ENCODE results near the gene KRTAP10-4. TPM values are rescaled to one million over a fixed set of nuclear protein-coding genes. Genes with fewer than 3 reads are reported as not detected.

KRTAP10-4 gene
- total RNA-seq, 4 donors from 2014 or later = not detected

DNA sequence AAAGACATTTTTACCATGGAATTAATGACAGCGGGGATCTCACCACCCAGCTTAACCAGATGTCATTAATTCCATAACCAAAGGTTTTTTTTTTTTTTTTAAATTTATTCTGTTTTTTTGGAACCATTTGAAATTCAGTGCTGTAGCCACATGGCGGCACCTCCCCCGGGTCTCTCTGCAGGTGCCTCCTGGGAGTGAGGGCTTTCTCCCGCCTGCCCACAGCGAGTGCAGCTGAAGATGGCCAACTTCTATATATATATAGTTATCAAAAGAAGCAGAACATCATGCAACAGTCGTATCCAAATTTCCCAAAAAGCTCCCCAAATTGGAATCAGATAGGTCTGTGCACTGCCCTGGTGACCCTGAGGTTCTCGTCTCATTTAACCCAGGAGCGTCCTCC is 41.9 kb downstream of the KRTAP10-4 start:
- WGBS, 2 donors = 77 to 78% methylated on average over 8 of the region's 8 CpGs
- Histone ChIP-seq H3K9me3 (peaks cover 0 to 32% (median 2%) of the 10 kb centered on the region in 4 donors), H3K27ac (no peak overlapping the region), H3K36me3 (no peaks in the 10 kb centered on the region), H3K4me3 (no peak overlapping the region), H3K27me3 (no peaks in the 10 kb centered on the region), H3K4me1 (no peaks in the 10 kb centered on the region)
- DNase-seq (ENCODE audit: low spot score in 2 of 2) = no peak
- TF ChIP-seq, protein P1, sequence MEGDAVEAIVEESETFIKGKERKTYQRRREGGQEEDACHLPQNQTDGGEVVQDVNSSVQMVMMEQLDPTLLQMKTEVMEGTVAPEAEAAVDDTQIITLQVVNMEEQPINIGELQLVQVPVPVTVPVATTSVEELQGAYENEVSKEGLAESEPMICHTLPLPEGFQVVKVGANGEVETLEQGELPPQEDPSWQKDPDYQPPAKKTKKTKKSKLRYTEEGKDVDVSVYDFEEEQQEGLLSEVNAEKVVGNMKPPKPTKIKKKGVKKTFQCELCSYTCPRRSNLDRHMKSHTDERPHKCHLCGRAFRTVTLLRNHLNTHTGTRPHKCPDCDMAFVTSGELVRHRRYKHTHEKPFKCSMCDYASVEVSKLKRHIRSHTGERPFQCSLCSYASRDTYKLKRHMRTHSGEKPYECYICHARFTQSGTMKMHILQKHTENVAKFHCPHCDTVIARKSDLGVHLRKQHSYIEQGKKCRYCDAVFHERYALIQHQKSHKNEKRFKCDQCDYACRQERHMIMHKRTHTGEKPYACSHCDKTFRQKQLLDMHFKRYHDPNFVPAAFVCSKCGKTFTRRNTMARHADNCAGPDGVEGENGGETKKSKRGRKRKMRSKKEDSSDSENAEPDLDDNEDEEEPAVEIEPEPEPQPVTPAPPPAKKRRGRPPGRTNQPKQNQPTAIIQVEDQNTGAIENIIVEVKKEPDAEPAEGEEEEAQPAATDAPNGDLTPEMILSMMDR (IDR thresholded peaks at IDR 0.05) = no peak
- TF ChIP-seq EP300 (IDR thresholded peaks at IDR 0.05) = no peak
- TF ChIP-seq POLR2A (IDR thresholded peaks at IDR 0.05) = no peak

DNA sequence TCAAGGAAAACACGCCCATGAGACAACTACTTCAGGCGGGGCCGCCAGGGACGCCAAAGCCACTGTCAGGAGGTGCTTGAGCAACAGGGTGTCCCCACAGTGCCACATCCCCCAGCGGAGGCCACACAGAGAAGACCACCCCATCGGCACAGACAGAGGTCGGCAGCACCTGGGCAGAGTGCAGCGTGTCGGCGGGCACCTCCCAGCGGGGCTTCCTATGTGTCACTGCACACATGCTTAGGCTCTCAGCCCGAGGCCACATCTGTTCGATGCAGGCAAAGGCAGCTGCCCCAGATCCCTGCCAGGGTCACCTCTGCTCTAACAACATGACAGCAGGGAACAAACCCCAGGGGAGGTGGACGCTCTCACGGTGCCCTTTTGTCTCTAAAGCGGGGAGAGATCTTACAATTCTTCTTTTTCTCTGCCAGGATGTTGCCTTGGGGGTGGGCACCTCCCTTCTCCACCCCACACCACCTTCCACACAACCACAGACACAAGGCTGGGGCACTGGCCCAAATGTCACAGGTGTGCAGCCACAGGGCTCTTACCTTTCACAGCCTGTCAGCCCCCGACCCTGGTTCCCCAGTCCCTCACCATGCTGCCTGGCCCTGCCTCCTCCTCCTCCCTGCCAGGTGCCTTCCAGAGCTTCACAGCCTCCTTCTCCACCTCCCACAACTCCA is 42.5 kb downstream of the KRTAP10-4 start:
- H3K9me3 ChIP-seq = peaks cover 0 to 26% (median 2%) of the 10 kb centered on the region in 4 donors
- no peaks in the 10 kb centered on the region for H3K4me1 ChIP-seq
- TF ChIP-seq, protein P1 (IDR thresholded peaks at IDR 0.05) = no peak
- H3K27me3 ChIP-seq = no peaks in the 10 kb centered on the region
- no peak for DNase-seq (ENCODE audit: low spot score in 2 of 2)
- 67 to 72% methylated on average over 9 to 17 of the region's 17 CpGs for WGBS, 2 donors
- no peak overlapping the region for H3K4me3 ChIP-seq
- H3K27ac ChIP-seq = no peak overlapping the region
- H3K36me3 ChIP-seq = no peaks in the 10 kb centered on the region

DNA sequence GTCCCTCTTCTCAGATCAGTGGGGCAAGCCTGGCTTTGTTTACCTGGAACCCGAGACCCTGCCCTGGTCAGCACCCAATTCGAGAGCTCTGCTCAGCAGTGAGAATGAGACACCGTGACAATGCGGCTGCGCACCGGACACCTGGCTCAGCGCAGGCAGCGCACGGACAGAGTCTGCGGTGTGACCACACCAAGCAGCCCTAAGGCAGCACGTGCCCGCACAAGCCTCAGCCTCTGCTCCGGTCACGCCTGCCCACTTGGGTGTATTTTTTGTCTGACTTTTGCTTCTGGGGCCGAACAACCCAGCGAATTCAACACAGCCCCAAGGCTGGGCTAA is 43.0 kb downstream of the KRTAP10-4 start:
- no peaks in the 10 kb centered on the region for H3K27me3 ChIP-seq
- DNase-seq (ENCODE audit: low spot score in 2 of 2) = no peak
- 80 to 82% methylated on average over 16 of the region's 16 CpGs for WGBS, 2 donors

DNA sequence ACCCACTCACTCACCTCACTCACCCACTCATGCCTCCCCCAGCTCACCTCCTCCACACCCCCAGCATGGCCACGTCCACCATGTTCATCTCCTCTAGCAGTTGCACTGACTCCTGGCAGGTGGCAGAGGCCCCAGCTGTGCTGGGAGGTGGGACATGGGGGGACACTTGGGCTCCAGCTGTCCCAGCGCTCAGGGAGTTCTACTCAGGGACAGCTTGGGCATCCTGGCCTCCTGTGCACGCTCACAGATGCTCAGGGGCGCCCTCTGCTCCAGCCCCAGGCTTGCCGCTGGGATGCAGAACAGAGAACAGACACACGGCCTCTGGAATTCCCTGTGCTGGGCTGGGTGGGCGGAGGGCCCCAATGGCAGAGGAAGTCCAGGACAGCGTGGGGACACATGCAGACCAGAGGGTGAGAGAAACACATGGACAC is 43.6 kb downstream of the KRTAP10-4 start:
- Histone ChIP-seq H3K36me3 (no peaks in the 10 kb centered on the region), H3K27ac (no peak overlapping the region), H3K4me3 (no peak overlapping the region), H3K27me3 (no peaks in the 10 kb centered on the region), H3K4me1 (no peaks in the 10 kb centered on the region), H3K9me3 (peaks cover 0 to 21% (median 2%) of the 10 kb centered on the region in 4 donors)
- no peak for DNase-seq (ENCODE audit: low spot score in 2 of 2)
- TF ChIP-seq, protein P1 (IDR thresholded peaks at IDR 0.05) = no peak
- TF ChIP-seq EP300 (IDR thresholded peaks at IDR 0.05) = no peak
- TF ChIP-seq POLR2A (IDR thresholded peaks at IDR 0.05) = no peak
- 30 to 41% methylated on average over 7 to 8 of the region's 8 CpGs for WGBS, 2 donors

More for the DNA sequence above, 43.0 kb downstream of the KRTAP10-4 start:
- H3K27ac ChIP-seq = no peak overlapping the region
- H3K9me3 ChIP-seq = peaks cover 0 to 21% (median 2%) of the 10 kb centered on the region in 4 donors
- no peak overlapping the region for H3K4me3 ChIP-seq
- no peaks in the 10 kb centered on the region for H3K4me1 ChIP-seq
- TF ChIP-seq POLR2A (IDR thresholded peaks at IDR 0.05) (no peak), EP300 (IDR thresholded peaks at IDR 0.05) (no peak)
- TF ChIP-seq, protein P1 (IDR thresholded peaks at IDR 0.05) = no peak
- no peaks in the 10 kb centered on the region for H3K36me3 ChIP-seq

DNA sequence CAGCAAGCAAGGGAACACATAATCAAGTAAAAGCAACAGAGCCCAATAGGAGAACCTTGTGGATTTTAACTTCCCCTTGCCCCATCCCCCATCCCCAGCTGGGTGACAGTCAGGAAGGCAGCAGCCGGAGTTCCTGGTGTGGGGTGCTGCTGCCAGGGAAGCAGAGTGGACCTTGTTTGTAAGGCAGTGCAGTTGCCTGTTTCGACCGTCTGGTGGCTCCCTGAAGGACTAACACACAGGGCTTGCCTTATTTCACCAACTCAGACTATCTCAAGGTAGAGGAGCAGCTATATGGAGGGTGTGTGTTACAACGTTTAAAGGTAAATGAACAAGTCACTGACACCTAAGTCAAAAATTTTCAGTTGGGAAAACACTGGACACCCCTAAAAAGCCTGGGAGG is 45.0 kb downstream of the KRTAP10-4 start:
- Histone ChIP-seq H3K27me3 (no peaks in the 10 kb centered on the region), H3K9me3 (peaks cover 0 to 28% (median 3%) of the 10 kb centered on the region in 4 donors), H3K4me3 (no peak overlapping the region), H3K36me3 (no peaks in the 10 kb centered on the region), H3K27ac (peak overlapping the region in 1 of 4 donors; percentile 12), H3K4me1 (no peaks in the 10 kb centered on the region)
- DNase-seq (ENCODE audit: low spot score in 2 of 2) = peak in 1 of 2 donors; percentile 25
- WGBS, 2 donors = 10 to 23% methylated on average over 4 of the region's 4 CpGs
- TF ChIP-seq POLR2A (IDR thresholded peaks at IDR 0.05) (no peak), EP300 (IDR thresholded peaks at IDR 0.05) (no peak)
- TF ChIP-seq, protein P1 (IDR thresholded peaks at IDR 0.05) = no peak
